HG03139 (cell line): ENCODE results near the gene G6PC3.
"Not testable (repeated sequence)": the region's sequence is repeated elsewhere in the genome, so short reads cannot be mapped to it uniquely, and the experiment has no call there.

Experiments
- ATAC-seq: cut with Tn5 transposase; IDR thresholded peaks from one replicate; pipeline ENCODE4 v1.9.1; 2021; ENCODE audit not compliant: unreplicated experiment

The G6PC3 gene

DNA sequence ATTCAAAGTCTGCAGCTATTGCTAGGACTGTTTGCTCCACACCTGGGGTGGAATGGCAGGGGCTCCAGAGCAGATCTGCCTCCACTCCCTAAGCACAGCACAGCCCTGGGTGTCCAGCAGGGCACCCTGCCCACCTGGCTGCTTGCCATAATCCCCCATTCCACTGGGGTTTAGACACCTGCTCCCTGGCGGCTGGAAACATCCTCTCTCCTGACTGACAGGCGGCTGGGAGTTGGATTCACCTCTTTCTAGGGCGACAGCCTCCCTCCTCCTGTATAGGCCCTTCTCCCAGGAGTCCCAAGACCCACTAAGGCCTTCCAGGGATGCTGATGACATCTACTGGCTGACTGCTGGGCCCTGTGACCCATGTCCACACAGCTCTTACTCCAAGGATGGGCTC, 34.9 kb downstream of the G6PC3 start:
- ATAC-seq = no peak

DNA sequence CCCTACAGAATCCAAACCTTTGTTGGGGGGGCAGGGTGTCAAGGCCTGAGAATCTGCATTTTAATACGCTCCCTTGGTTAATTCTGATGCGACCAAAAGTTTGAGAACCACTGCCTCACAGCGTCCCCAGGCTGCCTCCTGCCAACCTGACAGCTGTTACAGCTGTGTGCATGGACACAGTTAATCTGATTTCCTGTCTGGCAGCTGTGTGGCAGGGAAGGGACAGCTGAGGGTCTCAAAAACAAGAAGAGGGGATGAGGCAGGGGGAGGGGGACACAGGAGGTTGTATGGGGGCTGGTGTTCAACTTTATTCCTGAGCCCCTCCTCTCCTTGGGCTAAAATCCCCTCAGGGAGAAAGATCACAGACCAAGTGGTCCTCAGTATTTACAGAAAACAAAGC, 35.4 kb downstream of the G6PC3 start:
- no peak for ATAC-seq

DNA sequence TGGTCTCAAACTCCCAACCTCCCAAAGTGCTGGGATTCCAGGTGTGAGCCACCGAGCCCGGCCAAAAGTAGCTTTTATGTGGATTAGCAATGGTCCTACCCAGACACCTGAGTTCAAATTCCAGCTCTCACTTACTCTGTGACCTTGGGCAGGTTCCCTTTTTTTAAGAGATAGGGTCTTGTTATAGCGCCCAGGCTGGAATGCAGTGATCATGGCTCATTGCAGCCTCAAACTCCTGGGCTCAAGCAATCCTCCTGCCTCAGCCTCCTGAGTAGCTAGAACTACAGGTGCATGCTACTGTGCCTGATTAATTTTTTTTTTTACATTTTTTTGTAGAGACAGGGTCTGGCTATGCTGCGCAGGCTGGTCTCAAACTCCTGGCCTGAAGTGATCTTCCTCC, 36.3 kb downstream of the G6PC3 start:
- no peak for ATAC-seq

DNA sequence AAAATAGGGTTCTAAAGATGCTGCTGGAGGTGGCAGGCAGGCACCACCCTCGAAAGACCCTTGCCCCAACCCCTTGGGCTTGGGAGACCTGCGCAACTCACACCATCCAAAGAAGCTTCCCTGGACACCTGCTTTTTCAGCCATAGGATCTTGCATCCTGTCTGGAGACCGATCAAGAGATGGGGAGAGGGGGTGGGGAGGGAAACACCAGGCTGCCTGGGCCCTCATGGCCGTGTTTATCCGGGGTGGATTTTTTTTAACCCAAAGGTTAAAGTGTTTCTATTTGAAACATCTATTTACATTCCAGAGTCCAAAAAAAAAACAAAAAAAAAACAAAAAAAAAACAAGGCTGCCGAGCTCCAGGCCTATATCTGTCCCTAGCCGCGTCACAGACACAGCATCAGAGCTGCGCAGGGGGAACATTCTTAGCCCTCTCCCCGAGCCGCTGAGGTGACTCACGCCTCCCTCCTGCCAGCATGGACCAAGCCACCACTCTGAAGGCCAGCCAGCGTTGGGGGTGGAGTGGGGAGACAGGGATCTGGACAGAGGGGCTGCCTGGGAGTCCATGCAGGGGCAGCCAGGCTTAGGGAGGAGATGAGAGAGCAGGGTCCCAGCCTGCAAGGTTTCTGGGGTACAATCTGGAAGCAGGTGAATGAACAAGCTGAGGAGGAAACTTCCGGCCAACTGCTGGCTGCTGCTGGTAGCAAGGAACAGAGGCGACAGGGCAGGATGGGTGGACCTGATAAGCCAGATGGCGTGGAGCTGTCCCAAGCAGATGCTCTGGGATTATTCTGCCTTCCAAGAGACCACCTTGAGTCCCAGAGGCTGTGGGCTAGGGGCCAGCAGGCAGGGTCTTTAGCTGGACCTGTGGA, 38.1 kb downstream of the G6PC3 start:
- no peak for ATAC-seq

DNA sequence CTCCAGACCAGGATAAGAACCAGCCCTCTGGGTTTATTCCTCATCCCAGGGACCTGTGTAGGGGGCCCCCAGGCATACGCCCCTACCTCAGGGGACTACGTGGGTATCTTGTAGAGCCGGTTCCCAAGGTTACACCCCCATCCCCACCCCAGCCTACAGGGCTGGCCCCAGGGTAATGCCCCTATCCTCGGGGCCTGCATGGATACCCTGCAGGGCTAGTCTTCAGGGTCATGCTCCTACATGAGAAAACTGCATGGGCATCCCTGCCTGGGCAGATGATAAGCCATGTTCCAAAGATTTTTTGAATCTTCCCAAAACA, 38.7 kb downstream of the G6PC3 start:
- no peak for ATAC-seq

DNA sequence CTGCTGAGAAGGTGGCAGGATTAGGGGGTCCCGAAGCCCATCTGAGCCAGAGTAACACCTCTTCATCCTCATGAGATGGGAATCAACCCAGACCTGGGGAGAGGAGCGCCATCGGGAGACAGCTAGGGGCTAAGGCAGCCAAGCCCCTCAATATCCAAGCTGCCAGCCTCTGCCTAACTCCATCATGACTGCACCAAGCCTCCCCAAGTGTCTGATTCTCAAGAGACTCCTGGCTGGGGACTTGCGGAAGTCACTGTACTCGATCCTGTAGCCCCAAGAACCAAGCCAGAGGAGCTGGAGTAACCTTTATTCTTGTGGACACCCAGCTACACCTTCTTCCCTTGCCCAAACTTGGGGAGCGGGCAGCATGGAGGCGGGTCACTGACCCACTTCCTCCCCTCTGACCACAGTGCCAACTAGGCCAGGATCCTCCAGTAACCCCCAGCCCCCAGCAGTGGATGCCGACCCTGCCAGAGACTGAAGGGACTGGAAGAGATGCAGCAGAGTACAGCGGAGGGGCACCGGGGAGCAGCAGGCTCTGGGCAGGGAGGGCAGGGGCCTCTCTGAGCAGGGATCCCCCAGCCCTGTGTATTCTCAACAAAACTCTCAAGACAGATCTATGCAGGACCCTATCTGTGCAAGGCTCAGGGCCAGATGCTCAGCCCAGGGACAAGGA, 39.6 kb downstream of the G6PC3 start:
- no peak for ATAC-seq

DNA sequence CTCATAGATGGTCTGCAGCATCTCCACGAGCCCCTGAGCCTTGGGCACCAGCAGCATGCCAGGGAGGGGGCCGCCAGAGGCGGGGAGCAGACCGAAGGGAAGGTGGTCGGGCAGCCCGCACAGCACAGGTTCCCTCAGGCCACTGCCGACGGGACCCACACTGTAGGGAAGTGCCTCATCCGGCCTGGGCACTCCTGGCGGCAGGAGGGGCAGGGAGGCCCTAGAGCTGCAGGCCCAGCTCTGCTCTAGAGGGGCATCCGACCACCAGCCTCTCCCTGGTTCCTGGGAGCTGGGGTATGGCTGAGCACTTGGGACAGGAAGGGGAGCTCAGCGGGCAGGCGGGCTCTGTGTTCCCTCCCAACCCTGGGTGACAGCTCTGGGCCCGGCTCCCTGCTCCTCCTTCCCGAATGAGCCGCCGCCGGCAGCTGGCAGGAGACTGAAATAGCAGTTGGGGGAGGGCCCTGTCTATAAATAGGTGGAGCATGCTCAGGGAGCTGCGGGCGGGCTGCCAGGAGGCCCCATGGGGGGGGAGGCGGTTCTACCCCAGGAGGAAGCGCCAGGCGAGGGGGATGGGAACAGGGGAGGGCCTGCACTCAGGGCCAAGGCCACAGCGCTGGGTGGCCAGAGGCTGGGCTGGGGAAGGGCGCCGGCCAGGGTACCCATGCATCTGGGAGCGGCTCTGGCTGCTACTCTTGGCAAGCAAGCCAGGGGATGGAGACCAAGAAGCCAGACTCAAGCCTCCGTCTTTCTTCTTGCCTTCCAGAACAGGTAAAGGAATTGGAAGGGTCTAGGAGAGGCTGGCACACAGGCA, 40.5 kb downstream of the G6PC3 start:
- no peak for ATAC-seq

DNA sequence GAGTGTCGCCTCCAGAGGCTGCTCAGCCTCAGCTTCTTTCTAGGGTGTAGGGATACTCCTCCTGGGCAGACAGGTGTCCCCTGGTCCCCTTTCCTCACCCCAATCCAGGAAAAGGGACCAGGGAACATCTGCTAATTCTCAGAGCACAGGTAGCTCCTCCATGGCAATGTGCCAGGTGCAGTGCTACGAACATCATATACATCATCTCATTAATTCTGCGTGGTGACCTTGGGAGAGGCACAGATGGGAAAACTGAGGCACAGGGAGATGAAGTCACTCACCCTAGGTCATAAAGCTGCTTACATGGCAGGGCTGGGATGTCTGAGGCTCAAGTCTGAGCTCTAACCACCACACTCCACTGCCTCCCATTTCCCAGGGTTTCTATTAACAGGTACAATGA, 41.2 kb downstream of the G6PC3 start:
- ATAC-seq = no peak

- no peak for ATAC-seq
Observed at GRCh38 chr17:44112284-44113280, 42.0 kb downstream of the G6PC3 start.

DNA sequence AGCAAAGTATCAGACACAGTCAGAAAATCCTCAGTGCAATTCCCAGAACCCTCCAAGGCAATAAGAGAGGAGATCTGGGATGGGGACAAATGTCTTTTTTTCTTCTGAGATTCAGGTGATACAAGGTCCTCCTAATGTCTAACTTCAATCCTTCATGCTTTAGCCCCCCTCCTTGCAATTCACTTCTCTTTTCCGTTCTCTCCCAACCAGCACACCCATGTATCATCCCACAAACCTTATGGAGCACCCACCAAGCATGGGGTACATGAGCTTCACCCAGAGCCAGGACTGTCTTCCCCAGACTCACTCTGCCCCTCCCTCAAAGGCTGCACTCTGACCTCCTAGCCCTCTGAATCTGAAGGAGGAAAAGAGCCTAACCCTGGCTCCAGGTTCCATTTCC, 42.8 kb downstream of the G6PC3 start:
- ATAC-seq = no peak

- no peak for ATAC-seq
Observed at GRCh38 chr17:44113868-44114840, 43.6 kb downstream of the G6PC3 start.

GRCh38 chr17:44115585-44116415, 45.3 kb downstream of the G6PC3 start:
- ATAC-seq = no peak

DNA sequence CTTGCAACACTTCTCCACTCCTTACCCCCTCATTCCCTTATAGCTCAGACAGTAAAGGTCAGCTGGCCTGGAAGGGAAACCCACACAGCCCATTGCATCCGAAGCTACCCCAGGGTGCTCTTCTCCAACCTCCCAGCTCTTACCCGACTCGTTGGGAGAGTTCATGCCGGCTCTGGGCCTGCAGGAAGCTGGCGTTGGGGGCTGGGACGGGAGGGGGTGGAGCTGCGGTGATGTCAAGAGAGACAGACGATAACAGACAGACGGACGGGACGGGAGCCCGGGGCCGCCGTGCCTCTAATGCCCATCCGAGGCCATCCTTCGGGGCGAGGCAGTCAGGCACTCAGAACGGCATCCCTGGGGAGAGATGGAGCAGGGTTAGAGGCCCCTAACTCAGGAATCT, 46.8 kb downstream of the G6PC3 start:
- ATAC-seq = no peak

GRCh38 chr17:44118427-44119050, 48.0 kb downstream of the G6PC3 start:
- no peak for ATAC-seq

- ATAC-seq = no peak
Observed at GRCh38 chr17:44119062-44119461, 48.5 kb downstream of the G6PC3 start.

GRCh38 chr17:44119798-44120197, 49.3 kb downstream of the G6PC3 start:
- ATAC-seq = no peak

DNA sequence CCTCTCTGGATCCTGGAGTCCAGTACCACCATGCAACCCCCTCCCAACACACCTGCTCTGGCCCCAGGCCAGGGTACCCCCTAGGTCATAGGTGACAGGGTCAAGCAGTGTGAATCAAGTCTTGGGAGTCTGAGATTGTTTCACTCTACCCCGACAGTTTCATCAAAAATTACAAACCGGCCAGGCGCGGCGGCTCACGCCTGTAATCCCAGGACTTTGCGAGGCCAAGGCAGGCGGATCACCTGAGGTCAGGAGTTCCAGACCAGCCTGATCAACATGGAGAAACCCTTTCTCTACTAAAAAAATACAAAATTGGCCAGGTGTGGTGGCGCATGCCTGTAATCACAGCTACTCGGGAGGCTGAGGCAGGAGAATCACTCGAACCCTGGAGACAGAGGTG, 49.7 kb downstream of the G6PC3 start:
- ATAC-seq = not testable (repeated sequence)
